ENCODE data around the gene SLC13A5. TPM values are rescaled to one million over a fixed set of nuclear protein-coding genes. Genes with fewer than 3 reads are reported as not detected.
"Not testable (repeated sequence)": the region's sequence is repeated elsewhere in the genome, so short reads cannot be mapped to it uniquely, and the experiment has no call there.

The SLC13A5 gene
- total RNA-seq, 4 donors from 2014 or later, result 0.25 TPM; not detected in 3

- DNase-seq (ENCODE audit: low spot score), result no peak
- ATAC-seq (ENCODE audit: low FRiP score), result no peak
- TF ChIP-seq, protein P1, sequence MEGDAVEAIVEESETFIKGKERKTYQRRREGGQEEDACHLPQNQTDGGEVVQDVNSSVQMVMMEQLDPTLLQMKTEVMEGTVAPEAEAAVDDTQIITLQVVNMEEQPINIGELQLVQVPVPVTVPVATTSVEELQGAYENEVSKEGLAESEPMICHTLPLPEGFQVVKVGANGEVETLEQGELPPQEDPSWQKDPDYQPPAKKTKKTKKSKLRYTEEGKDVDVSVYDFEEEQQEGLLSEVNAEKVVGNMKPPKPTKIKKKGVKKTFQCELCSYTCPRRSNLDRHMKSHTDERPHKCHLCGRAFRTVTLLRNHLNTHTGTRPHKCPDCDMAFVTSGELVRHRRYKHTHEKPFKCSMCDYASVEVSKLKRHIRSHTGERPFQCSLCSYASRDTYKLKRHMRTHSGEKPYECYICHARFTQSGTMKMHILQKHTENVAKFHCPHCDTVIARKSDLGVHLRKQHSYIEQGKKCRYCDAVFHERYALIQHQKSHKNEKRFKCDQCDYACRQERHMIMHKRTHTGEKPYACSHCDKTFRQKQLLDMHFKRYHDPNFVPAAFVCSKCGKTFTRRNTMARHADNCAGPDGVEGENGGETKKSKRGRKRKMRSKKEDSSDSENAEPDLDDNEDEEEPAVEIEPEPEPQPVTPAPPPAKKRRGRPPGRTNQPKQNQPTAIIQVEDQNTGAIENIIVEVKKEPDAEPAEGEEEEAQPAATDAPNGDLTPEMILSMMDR (IDR thresholded peaks at IDR 0.05), result no peak
Measured at GRCh38 chr17:6657633-6658287, 55.4 kb downstream of the SLC13A5 start.

GRCh38 chr17:6656797-6657632 lies 56.2 kb downstream of the SLC13A5 start:
- peak; percentile 19 for ATAC-seq (ENCODE audit: low FRiP score)
- not testable (repeated sequence) for DNase-seq (ENCODE audit: low spot score)

DNA sequence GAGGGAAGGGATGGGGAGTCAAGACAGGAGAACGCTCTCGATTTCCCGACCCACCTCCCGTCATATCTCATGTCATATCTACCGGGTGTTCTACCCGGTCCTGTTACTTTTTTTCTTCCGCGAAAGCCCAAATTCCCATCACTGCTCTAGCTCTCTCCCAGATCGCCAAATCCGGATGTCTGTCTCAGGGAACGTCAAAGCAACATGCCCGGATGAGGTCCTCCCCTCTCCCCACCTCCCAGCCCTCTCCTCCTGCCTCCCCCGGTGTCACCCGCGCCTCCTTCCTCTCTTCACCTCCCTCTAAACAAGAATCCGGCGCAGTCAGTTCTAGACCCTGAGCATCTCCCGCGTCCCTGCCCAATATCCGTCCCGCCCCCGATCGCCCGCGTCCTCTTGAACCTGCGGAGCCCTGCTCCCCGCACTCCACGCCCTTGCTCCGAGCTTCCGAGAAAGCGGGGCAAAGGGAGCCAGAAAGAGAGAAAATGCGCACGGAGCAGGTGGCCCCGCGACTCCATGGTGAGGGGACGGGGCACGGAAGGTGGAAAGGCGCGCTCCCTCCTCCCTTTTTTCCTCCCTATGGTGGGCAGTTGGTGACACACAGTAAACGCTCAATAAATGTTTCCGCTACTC lies 57.3 kb downstream of the SLC13A5 start:
- ATAC-seq (ENCODE audit: low FRiP score), result not testable (repeated sequence)

DNA sequence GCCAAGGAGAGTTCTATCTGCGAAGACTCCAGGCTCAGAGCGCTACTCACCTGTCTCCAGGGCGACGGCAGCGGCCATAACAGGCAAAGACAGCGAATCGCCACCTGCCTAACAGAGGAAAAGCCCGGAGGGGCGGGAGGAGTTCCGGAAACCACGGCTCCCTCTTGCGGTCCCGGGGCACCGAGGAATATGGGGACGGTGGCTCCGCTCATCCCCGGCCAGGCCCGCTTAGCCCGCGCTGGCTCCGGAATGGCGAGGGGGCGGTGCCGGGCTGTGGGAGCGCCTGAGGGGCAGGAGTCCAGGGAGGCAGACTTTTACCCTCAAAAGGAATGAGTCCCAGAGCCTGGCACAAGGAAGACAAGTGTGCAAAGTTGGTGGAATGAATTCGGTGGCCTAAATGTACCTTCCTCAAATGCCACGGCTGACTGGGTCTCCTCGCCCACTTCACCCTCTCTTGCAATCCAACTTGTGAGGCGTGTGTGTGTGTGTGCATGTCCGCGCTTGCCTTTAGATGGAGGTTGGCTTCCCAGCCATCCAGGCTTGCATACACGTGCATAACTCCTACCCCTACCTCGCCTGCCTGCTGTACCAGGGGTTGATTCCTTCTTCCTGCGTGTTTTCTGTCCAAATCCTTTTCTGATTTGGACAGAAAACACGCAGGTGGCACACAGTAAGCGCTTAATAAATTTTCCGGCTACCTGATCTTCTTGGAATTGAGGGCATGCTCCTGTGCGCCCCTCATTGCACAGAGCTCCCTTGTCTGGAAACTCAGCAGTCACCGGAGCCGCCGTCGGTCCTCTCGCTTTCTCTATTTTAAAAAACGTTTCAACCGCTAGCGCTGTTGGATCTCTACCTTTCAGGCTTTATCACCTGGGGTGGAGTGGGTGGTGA lies 58.1 kb downstream of the SLC13A5 start:
- TF ChIP-seq, protein P1 (IDR thresholded peaks at IDR 0.05), result no peak
- ATAC-seq (ENCODE audit: low FRiP score), result no peak
- DNase-seq (ENCODE audit: low spot score), result no peak

More for the DNA sequence above, 57.3 kb downstream of the SLC13A5 start:
- not testable (repeated sequence) for DNase-seq (ENCODE audit: low spot score)

- ATAC-seq (ENCODE audit: low FRiP score) (peak; percentile 23), DNase-seq (ENCODE audit: low spot score) (no peak)
- TF ChIP-seq, protein P1 (IDR thresholded peaks at IDR 0.05), result no peak
Measured at GRCh38 chr17:6651919-6652452, 61.2 kb downstream of the SLC13A5 start.

GRCh38 chr17:6651354-6651918 lies 61.7 kb downstream of the SLC13A5 start, which contains the start of the genes C17orf100 and MED31:
TSS of gene C17orf100 (plus strand) at chr17:6651762. CDS start at chr17:6651914, 152 bp downstream.
TSS of gene MED31 (minus strand) at chr17:6651605. CDS start at chr17:6651528, 77 bp downstream.
- TF ChIP-seq, protein P1 (IDR thresholded peaks at IDR 0.05), result no peak
- peak; percentile 98 for ATAC-seq (ENCODE audit: low FRiP score)
- peak; percentile 86 for DNase-seq (ENCODE audit: low spot score)

- ATAC-seq (ENCODE audit: low FRiP score) (no peak), DNase-seq (ENCODE audit: low spot score) (no peak)
- TF ChIP-seq, protein P1 (IDR thresholded peaks at IDR 0.05), result no peak
Measured at GRCh38 chr17:6648181-6648580, 65.0 kb downstream of the SLC13A5 start.
